ENCODE measurements around the gene TTYH3.

GRCh38 chr7:2603044-2603965, 28.5 kb upstream of the TTYH3 start:
- TF ChIP-seq CTBP1 (IDR thresholded peaks at IDR 0.05; ENCODE audit: borderline replicate concordance) = no peak
- no peak for TF ChIP-seq HDGF (IDR thresholded peaks at IDR 0.05; ENCODE audit: borderline replicate concordance)
- TF ChIP-seq FOXM1 (IDR thresholded peaks at IDR 0.05; ENCODE audit: borderline replicate concordance) = no peak
- no peak for TF ChIP-seq NFRKB (IDR thresholded peaks at IDR 0.05)
- no peak for TF ChIP-seq FOXA1 (IDR thresholded peaks at IDR 0.05)
- TF ChIP-seq BHLHE40 (IDR thresholded peaks at IDR 0.05; ENCODE audit: borderline replicate concordance) = no peak

Data from HEK293T (cell line).